Activated T-cell treated with anti-CD3 and anti-CD28 coated beads, Interleukin-2, amount 50 U/mL, for 24 hours (primary cell): ENCODE data around the gene TSPAN18.

Experiments used
- DNase-seq: peaks from one replicate; pipeline ENCODE4 v3.0.0-alpha.2; 2020
- H3K27ac Mint-ChIP-seq: 2 replicates; pipeline ENCODE4 v1.8.0; 2020; ENCODE audit warnings: mild to moderate bottlenecking, mixed read lengths
- H3K27me3 Mint-ChIP-seq: 2 replicates; pipeline ENCODE4 v1.8.0; 2020; ENCODE audit warnings: mixed read lengths
- H3K36me3 Mint-ChIP-seq: 2 replicates; pipeline ENCODE4 v1.8.0; 2020; ENCODE audit warnings: low read depth, mixed read lengths
- H3K4me1 Mint-ChIP-seq: 2 replicates; pipeline ENCODE4 v1.8.0; 2020; ENCODE audit warnings: low read depth, mixed read lengths
- H3K4me3 Mint-ChIP-seq: 2 replicates; pipeline ENCODE4 v1.8.0; 2020; ENCODE audit warnings: mild to moderate bottlenecking, moderate library complexity, mixed read lengths
- H3K9me3 Mint-ChIP-seq: 2 replicates; pipeline ENCODE4 v1.8.0; 2020; ENCODE audit warnings: mixed read lengths

Gene TSPAN18

DNA sequence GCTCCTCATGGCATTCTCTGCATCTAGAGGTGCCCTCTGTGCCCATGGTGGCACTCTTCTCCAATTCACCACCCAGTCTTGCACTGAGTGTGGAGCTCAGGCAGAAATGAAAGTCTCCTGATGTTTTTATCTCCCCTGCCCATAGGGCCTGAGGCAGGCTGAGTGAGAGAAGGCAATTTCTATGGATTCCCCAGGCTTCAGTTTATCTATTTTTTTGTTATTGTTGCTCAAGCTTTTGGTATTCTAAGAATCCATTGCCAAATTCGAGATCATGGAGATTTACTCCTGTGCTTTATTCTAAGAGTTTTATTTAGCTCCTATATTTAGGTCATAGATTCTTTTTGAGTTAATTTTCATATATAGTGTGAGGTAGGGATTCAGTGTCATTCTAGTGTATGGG lies 40.7 kb downstream of the TSPAN18 start:
- H3K9me3 Mint-ChIP-seq: no peaks in the 10 kb centered on the region
- H3K4me1 Mint-ChIP-seq: peaks cover 18% of the 10 kb centered on the region
- no peak overlapping the region for H3K4me3 Mint-ChIP-seq
- H3K27me3 Mint-ChIP-seq: no peaks in the 10 kb centered on the region
- no peak for DNase-seq
- H3K27ac Mint-ChIP-seq: no peak overlapping the region
- H3K36me3 Mint-ChIP-seq: peaks cover 32% of the 10 kb centered on the region

- Mint-ChIP-seq H3K36me3 (peaks cover 22% of the 10 kb centered on the region), H3K27ac (no peak overlapping the region), H3K27me3 (no peaks in the 10 kb centered on the region), H3K4me1 (peaks cover 12% of the 10 kb centered on the region), H3K4me3 (no peak overlapping the region), H3K9me3 (no peaks in the 10 kb centered on the region)
- DNase-seq: no peak
Measured at GRCh38 chr11:44770401-44770800, 43.6 kb downstream of the TSPAN18 start.

- Mint-ChIP-seq H3K27me3 (no peaks in the 10 kb centered on the region), H3K4me3 (no peak overlapping the region), H3K27ac (no peak overlapping the region), H3K4me1 (peaks cover 12% of the 10 kb centered on the region), H3K36me3 (peaks cover 16% of the 10 kb centered on the region), H3K9me3 (no peaks in the 10 kb centered on the region)
- DNase-seq: no peak
Measured at GRCh38 chr11:44771252-44771734, 44.5 kb downstream of the TSPAN18 start.

DNA sequence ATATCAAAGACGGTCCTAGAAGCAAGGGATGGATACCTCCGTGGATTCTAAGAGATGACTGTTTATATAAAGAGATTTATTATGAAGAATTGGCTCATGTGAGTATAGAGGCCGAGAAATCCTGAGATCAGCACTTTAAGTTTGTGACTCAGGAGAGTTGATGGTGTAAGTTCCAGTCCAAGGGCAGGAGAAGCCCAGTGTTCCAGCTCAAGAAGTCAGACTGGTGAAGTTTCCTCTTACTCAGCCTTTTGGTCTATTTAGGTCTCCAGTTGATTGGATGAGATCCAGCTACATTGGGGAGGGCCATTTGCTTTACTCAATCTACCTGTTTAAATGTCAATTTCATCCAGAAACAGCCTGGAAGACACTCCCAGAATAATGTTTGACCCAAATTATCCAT lies 45.1 kb downstream of the TSPAN18 start:
- no peak for DNase-seq
- no peaks in the 10 kb centered on the region for H3K9me3 Mint-ChIP-seq
- no peak overlapping the region for H3K27ac Mint-ChIP-seq
- peaks cover 13% of the 10 kb centered on the region for H3K36me3 Mint-ChIP-seq
- H3K4me1 Mint-ChIP-seq: peaks cover 13% of the 10 kb centered on the region
- no peak overlapping the region for H3K4me3 Mint-ChIP-seq
- no peaks in the 10 kb centered on the region for H3K27me3 Mint-ChIP-seq

- H3K9me3 Mint-ChIP-seq: no peaks in the 10 kb centered on the region
- DNase-seq: peak; percentile 11
- no peaks in the 10 kb centered on the region for H3K27me3 Mint-ChIP-seq
- H3K36me3 Mint-ChIP-seq: no peaks in the 10 kb centered on the region
- H3K27ac Mint-ChIP-seq: no peak overlapping the region
- peaks cover 21% of the 10 kb centered on the region for H3K4me1 Mint-ChIP-seq
- no peak overlapping the region for H3K4me3 Mint-ChIP-seq
Measured at GRCh38 chr11:44773351-44773965, 46.7 kb downstream of the TSPAN18 start.

DNA sequence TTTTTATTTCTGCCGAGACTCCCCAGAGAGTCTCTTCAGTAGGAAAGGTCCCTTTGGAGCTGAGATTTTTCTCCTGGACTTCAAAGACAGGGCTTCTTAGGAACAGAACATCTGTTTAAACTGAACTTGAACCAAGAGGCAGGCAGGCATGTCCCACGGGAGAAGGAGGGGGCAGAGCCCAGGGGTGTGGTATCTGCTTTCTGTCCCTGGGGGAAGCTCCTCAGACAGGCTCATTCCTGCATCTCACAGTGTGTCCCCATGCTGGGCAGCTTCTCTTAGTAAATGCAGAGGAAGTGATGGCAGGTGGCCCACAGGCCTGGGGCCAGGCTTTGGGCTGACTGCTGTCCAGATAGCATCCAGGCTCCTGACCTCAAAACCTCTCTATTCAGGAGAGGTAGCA lies 47.3 kb downstream of the TSPAN18 start:
- H3K27ac Mint-ChIP-seq: no peak overlapping the region
- H3K4me1 Mint-ChIP-seq: peaks cover 21% of the 10 kb centered on the region
- DNase-seq: peak; percentile 23
- H3K27me3 Mint-ChIP-seq: no peaks in the 10 kb centered on the region
- H3K9me3 Mint-ChIP-seq: no peaks in the 10 kb centered on the region
- H3K4me3 Mint-ChIP-seq: no peak overlapping the region
- no peaks in the 10 kb centered on the region for H3K36me3 Mint-ChIP-seq

DNA sequence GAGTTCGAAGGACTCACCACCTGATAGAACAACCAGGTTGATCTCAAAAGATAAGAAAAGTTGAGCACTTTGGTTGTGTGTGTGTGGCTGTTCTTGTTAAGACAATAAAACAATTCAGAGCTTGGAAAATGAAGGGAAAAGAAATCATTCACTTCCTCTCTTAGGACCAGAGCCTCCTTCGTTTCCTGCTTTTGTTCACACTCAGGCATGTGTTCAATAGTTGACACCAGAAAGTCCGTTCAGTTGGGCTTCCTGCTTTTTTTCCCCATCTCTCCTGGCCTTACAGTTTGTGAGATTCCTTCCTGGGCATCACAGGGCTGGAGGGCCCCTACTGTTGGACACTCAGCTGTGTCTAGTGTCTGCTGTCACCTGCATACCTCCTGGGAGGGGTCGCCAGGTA lies 48.0 kb downstream of the TSPAN18 start:
- Mint-ChIP-seq H3K27me3 (no peaks in the 10 kb centered on the region), H3K36me3 (no peaks in the 10 kb centered on the region), H3K9me3 (no peaks in the 10 kb centered on the region), H3K4me1 (peaks cover 19% of the 10 kb centered on the region), H3K27ac (no peak overlapping the region), H3K4me3 (no peak overlapping the region)
- DNase-seq: peak; percentile 12

GRCh38 chr11:44775366-44775984 lies 48.7 kb downstream of the TSPAN18 start:
- H3K4me1 Mint-ChIP-seq: peaks cover 14% of the 10 kb centered on the region
- no peaks in the 10 kb centered on the region for H3K27me3 Mint-ChIP-seq
- no peak overlapping the region for H3K27ac Mint-ChIP-seq
- H3K36me3 Mint-ChIP-seq: no peaks in the 10 kb centered on the region
- no peak overlapping the region for H3K4me3 Mint-ChIP-seq
- no peaks in the 10 kb centered on the region for H3K9me3 Mint-ChIP-seq
- DNase-seq: peak; percentile 70

DNA sequence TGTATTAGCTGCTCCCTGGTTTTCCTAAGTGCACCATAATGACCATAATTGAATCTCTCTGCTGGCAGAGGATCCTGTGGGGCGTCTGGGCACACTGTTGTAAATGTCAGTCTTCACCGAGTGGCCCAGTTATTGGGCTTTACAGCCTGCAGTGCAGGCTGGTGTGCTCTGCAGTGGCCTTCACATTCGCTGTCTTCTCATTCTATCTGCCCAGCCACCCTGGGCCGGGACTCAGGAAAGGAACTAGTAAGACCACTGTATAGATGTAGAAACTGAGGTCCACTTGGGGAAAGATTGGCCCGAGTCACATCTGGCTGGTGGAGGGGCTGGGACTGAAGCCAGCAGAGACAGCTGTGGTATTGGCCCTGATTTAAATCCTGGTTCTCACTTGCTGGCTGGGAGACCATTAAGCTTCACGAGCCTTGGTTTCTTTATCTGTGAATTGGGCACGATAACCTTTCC lies 49.3 kb downstream of the TSPAN18 start:
- Mint-ChIP-seq H3K27ac (no peak overlapping the region), H3K4me3 (no peak overlapping the region), H3K4me1 (peaks cover 12% of the 10 kb centered on the region), H3K9me3 (no peaks in the 10 kb centered on the region), H3K36me3 (no peaks in the 10 kb centered on the region), H3K27me3 (no peaks in the 10 kb centered on the region)
- DNase-seq: peak; percentile 22

DNA sequence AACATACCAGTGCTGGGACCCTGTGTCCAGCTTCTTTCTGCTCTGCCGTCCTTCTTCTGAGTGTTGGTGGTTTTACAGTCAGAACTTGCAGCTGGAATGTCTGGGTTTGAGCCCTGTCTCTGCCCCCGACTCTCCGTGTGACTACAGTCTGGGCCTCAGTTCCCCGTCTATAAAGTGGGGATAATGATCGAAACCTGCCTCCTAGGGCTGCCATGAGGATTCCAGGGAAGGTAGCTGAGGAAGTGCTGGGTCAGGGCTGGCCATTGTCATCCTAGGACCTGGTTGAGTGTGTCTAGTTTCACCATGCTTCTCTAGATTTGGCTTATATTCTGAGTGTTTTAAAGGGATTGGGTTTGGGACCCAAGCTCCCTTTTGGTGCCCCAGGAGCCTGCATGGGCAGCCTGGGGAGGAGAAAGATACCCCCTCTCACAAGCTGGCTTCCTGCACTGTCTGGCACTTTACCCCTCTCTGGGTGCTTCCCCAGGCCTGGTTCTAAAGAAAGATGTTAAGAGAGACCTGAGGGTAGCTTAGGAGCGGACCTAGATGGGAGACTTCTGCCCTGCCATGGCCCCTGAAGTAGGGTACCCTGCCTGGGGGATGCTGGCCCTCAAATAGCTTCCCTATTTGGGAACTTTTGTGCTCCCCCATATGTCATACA lies 49.9 kb downstream of the TSPAN18 start:
- no peak overlapping the region for H3K4me3 Mint-ChIP-seq
- peaks cover 12% of the 10 kb centered on the region for H3K4me1 Mint-ChIP-seq
- H3K9me3 Mint-ChIP-seq: no peaks in the 10 kb centered on the region
- DNase-seq: peak; percentile 20
- H3K27ac Mint-ChIP-seq: no peak overlapping the region
- no peaks in the 10 kb centered on the region for H3K36me3 Mint-ChIP-seq
- no peaks in the 10 kb centered on the region for H3K27me3 Mint-ChIP-seq

GRCh38 chr11:44777209-44778194 lies 50.7 kb downstream of the TSPAN18 start:
- no peak overlapping the region for H3K4me3 Mint-ChIP-seq
- peaks cover 12% of the 10 kb centered on the region for H3K4me1 Mint-ChIP-seq
- no peak overlapping the region for H3K27ac Mint-ChIP-seq
- DNase-seq: peak; percentile 18
- H3K36me3 Mint-ChIP-seq: no peaks in the 10 kb centered on the region
- no peaks in the 10 kb centered on the region for H3K27me3 Mint-ChIP-seq
- H3K9me3 Mint-ChIP-seq: no peaks in the 10 kb centered on the region

DNA sequence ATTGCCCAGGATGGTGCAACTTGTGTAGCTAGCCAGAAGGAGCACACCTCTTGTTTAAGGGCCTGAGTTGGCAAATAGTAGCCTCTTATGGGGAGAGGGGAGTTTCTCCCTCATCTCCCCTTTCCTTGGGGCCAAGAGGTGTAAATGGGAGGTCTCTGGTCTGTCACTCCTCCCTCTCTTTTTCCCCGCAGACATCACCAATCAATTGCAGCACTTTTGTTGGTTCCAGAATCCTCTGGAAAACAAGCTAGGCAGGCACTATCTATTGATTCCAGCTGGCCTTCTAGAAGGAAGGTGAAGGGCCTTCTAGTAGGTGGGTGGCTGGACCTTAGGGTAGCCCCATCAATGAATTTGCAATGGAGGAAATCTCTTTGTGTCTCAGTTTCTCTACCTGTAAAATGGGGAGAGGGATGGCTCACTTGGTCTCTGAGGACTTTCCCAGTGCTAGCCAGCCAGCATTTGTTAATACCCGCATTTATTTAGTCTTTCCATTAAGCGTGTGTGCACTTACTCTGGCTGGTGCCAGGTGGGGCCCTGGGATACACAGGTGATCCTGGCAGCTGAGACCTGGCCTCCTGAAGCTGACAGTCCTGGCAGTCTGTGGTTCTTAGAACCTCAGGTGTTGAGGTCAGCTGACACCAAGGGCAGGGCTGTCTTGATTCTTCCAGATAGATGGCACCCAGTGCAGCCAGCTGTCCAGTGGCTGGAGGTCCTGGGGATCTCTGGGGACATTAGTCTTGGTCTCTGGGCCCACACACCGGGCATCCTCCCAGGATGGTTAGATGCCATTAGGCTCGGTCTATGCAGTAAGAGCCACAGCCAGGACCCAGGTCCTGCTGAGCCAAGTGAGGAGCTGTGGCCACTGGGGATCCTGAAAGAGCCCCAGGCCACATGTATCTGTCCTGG lies 51.7 kb downstream of the TSPAN18 start:
- peak; percentile 3 for DNase-seq
- H3K27me3 Mint-ChIP-seq: no peaks in the 10 kb centered on the region
- no peak overlapping the region for H3K4me3 Mint-ChIP-seq
- H3K36me3 Mint-ChIP-seq: no peaks in the 10 kb centered on the region
- H3K27ac Mint-ChIP-seq: no peak overlapping the region
- no peaks in the 10 kb centered on the region for H3K9me3 Mint-ChIP-seq
- H3K4me1 Mint-ChIP-seq: peaks cover 12% of the 10 kb centered on the region

DNA sequence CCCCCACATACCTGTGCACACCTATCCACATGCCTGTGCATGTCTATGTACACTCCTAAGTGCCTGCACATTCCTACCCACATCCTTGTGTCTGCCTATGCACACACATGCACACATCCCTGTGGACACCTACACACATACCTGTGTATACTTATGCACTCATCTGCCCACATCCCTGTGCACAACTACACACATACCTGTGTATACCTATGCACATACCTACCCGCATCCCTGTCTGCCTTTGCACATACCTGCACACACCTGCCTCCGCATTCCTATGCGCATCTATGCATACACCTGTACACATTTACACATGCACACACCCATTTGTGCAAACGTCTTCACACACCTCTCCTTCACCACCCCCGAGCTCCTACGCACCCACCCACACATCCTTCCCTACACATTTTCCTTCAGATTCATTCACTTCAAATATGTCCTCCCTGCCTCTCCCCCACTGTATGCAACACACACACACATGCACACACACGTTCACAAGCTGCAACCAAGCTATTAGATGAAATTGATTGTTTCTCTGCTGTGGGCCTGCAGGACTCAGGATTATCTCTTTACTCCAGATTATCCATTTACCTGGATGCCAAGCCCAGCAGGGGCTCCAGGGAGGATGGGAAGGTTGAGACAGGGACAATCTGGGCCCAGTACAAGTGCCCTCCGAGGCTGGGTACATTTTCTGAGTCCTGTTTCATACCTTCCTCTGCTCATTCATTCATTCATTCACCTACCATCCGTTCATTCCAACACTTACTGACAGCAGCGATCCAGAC lies 53.2 kb downstream of the TSPAN18 start:
- Mint-ChIP-seq H3K9me3 (no peaks in the 10 kb centered on the region), H3K36me3 (no peaks in the 10 kb centered on the region), H3K4me1 (peaks cover 10% of the 10 kb centered on the region), H3K27me3 (no peaks in the 10 kb centered on the region), H3K4me3 (no peak overlapping the region), H3K27ac (no peak overlapping the region)
- DNase-seq: peak; percentile 13
